Measurements from ENCODE around the gene ZBTB9.

The ZBTB9 gene

DNA sequence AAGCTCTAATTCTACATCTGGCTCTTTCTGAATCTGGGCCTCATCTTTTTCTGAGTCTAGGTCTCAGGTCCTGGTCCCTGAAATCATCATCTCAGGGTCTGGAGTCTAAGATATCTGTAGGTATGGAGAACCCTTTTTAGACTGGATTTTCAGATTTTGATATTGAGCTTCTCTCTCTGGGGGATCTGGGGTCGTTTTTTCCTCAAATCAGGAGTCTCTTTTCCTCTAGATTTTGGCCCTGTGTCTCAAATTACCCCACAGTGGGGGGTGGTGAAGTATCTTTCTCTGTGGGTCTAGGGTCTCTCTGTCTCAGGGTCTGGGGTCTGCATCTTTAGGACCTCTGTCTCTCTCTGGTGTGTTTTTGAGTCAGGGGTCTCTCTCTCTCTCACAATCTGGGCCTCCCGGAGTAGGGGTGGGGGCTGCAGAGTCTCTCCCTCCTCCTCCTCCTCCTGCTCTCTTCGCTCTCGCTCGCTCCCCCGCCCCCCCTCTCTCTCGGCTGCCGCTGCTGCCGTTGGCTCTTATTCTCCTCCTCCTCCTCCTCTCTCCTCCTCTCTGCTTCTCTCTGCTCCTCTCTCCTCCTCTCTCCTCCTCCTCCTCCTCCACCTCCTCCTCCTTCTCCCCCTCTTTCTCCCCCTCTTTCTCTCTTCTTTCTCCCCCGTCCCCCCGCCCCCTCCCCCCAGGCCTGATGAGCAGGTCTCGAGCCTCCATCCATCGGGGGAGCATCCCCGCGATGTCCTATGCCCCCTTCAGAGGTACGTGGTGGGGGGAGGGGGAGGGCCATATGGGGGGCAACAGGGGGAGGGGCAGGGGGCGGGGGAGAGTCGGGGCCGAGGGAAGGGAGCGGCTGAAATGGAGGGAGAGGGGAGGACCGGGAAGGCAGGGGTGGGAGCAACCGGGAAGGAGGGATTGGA, 34.5 kb upstream of the ZBTB9 start, which contains the start of gene SYNGAP1:
Gene SYNGAP1 (plus strand): TSS at position 486 of the 911 bp plus-strand sequence. CDS start 200 bp downstream, at position 686.
- no peak for DNase-seq (ENCODE audit: low read depth in 2 of 2)

DNA sequence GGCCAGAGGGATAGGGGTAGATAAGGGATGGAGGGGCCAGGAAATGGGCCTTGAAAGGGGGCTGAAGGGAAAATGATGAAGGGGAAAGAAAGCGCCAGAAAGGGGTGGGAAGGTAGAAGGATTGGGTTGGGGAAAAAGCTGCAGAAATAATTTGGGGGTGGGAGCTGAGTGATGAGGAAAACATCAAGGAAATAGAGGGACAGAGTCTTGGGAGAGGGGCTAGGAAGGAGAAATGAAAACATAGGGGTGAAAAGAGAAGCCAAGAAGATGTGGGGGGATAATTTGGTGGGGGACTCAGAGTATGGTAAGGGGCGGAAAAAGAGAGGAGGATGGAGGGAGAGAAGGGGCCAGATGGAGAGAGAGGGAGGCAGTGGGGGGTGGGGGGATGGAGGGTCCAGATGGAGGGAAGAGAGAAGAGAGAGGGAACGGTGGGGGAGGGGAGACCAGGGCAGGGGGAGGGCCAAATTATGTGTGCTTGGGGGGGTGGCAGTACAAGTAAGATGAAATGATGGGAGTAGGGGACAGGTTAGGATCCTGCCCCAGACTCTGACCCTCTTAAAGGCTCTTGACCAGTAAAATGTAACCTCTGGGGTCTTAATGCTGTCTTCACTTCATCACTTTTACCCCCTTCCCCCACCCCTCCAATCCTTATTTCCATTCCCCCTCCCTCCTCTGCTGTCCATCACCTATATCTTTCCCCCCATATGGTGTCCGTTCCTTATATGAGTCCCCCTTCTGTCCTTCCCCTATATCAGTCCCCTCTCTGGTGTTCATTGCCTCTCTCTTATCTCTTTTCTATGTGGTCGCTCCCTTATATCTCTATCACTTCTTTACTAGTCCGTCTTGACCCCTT, 33.7 kb upstream of the ZBTB9 start:
- no peak for DNase-seq (ENCODE audit: low read depth in 2 of 2)

DNA sequence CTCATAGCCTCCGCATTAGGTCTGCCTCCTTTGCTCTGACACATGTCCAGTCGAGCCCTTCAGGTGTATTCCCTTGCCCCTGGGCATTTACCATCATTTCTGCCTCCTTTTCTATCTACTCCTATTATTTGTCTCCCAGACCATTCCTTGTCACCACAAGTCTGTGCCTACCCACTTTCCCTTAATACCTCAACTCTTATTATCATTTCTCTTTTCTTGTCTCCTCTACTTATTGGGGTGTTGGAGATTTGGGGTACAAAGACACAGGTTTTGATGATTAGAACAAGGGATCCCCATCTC, 33.1 kb upstream of the ZBTB9 start:
- no peak for DNase-seq (ENCODE audit: low read depth in 2 of 2)

DNA sequence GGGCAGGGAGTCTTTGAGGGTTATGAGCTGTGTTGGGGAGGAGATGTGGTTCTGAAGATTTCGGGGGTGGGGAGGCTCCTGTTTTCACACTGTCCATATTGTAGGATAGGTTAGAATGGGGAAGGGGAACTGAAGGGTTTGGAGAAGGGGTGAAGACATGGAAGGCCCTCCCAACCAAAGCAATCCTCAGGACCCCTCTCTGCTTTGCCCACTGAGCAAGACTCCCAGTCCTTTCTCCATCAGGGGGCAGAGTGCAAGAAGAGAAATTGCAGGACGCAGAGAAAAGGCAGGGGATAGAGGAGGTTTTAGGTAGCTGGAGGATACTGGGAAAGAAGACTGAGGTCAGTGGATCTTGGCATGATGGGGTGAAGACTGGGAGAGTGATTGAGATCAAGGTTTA, 30.6 kb upstream of the ZBTB9 start:
- DNase-seq (ENCODE audit: low read depth in 2 of 2) = no peak

DNA sequence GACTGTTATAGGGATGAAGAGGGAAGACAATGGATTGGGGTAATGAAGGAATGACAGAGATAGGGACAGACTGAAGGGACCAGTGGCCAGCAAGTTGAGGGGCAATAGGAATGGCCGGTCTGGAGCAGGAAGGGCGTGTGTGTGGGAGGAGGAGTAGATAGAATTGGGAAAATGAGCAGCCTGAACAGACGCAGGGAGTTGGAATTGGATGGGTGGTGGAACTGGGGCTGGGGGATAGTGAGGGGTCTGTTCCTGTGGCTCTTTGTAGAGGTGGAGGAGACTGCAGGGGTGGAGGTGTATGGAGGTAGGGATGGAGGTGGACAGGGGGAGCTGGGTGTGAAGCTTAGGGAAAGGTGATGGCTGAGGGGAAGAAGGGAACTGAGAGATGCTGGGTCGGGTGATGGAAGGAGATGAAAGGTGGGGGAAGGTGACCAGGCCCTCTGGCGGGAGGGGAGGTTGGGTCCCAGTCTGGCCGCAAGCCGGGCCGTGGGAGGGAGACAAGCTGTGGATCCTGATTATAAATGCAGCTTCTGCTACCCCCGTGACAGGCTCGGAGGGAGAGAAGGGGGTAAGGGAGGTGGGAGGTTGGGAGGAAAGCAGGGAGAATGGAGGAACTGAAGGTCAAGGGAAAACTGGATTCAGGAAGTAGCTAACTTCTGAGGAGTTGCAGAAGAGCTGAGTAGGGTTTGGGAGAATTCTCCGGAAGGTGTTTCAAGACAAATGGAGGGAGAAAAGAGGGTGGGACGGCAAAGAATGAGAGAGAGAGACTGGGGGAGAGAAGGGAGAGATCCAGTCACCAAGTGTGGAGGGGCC, 29.3 kb upstream of the ZBTB9 start:
- DNase-seq (ENCODE audit: low read depth in 2 of 2) = no peak

DNA sequence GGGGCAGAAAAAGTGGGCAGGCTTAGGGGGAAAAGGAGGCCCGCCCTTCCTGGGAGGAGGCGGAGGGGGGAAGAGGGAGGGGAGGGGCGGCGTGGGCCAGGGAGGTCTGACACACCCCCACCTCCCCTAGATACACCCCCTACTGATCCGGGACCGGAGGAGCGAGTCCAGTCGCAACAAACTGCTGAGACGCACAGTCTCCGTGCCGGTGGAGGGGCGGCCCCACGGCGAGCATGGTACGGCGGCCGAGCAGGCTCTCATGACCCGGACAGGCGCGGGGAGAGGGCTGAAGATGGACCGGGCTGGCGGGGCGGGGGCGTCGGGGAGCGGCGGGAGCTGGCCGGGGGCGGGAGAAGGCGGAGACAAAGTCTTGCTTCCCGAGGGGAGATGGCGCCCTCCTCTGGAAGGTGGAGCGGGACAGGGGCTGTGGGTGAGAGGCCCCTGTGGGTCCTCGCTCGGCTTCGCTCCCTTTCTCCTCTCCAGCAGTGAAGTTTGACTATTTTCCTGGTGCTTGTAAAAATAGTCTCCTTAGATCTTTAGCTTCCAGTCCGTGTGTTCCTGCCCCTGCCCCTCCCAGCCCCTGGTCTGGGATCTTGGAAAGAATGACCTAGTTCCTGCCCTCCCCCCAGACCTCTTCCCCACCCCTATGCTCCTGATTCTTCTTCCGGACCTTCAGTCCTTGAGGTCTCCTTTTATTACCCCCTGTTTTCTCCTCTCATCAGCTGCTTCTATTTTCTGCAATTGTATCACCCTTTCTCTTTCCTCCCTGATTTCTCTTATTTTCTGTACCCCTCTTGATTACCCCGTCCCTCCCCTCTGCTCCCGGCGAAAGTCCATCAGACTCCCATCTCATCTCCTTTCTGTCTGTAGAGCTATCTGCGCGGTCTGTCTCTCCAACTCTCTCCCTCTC, 28.5 kb upstream of the ZBTB9 start:
- DNase-seq (ENCODE audit: low read depth in 2 of 2) = peak; percentile 57 to 64

DNA sequence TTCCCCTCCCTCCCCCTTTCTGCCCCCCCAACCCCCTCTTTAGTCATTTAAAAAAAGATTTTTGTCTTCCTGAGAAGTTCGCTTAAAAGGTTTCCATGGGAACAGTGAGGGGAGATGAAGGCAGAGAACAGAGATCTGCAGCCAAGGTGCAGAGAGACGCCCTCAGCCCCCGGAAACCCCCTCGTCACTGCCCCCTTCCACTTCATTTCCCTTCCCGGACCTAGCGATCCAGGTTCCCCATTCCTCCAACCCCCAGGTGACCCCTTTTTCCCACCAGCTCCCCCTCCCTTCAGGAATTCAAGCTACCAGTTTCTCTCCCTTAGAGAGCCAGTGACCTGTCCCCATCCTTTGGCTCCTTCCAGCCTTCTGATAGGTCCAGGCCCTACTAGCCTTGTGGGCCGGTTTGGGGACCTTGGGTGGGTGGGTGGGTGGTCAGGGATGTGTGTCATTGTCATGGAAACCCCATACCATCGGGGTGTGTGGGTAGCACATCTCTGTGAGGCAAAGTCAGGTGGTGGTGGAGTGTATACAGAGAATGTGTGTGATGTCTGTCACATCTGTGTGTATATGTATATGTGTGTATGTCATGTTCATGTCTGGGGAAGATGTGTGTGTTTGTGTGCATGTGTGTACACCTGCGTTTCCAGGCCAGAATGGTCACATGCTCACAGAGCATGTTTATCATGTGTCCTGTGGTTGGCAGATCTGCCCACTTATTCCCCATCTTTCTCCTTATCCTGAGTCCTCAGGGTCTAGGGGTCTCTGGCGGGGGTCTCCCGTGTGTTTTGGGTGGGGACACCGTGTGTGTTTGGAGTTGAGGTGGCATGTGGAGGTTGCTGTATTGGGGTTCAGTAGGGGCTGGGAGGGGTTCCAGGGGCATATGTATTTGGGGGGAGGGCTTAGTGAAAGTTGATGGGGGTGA, 27.5 kb upstream of the ZBTB9 start:
- no peak for DNase-seq (ENCODE audit: low read depth in 2 of 2)

DNA sequence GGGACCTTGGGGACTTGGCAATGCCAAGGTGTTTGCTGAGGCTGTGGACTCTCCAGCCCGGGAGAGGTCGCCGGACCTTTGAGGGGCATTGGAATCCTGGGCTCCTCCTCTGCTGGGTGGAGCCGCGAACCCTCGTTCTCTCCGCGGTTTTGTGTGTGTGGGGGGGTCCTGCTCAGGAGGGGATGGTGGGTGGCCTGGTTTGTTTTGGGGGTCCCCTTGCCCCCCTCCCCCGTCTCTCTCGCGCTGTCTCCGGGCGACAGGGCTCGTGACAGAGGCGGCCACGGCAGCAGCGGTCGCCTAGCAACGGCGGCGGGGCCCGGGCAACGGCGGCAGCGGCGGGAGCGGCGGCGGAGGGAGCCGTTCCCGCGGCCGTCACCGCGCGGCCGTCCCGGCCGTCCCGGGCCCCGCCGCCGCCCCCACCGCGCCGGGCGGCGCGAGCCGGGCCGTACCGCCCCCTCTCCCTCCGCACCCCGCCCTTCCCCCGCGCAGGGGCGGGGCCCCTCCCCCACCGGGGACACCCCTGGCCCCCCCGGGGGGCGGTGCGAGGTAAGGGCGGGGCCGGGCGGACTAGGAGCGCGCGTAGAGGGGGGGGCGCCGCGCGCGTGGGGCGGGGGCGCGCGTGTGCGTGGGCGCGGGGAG, 26.7 kb upstream of the ZBTB9 start:
- no peak for DNase-seq (ENCODE audit: low read depth in 2 of 2)

DNA sequence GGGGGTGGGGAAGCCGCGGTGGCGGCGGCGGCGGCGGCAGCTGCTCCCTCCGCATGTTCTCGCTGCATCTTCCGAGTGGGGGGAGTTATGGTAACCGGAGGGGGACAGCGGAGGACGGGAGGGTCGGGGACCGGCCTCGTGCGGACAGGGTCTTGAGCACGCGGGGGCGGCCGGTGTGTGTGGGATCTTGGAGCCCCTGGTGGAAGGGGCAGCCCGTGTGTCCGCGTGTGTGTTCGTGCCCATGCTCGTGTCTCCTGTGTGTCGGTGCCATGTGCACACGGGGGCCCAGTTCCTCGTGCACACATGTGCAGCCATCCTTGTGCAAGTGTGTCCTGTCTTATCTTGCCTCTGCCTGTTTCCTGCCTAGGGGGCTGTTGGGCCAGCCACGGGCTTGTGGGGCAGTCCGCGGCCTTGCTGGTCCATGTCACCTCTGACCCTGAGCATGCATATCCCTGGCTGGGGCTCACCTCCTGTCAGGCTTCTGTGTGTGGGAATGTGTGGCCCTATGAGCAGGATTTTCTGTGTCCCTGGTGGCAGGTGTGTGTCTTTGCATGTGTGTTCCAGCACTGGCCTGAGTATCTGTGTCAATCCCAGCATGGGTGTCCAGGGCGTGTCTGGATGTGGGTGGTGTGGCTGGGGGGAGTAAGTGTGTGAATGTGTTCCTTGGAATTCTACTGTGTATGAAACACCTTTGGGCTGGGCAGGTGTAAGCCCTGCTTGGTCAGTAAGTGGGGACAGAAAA, 26.0 kb upstream of the ZBTB9 start:
- DNase-seq (ENCODE audit: low read depth in 2 of 2) = no peak

DNA sequence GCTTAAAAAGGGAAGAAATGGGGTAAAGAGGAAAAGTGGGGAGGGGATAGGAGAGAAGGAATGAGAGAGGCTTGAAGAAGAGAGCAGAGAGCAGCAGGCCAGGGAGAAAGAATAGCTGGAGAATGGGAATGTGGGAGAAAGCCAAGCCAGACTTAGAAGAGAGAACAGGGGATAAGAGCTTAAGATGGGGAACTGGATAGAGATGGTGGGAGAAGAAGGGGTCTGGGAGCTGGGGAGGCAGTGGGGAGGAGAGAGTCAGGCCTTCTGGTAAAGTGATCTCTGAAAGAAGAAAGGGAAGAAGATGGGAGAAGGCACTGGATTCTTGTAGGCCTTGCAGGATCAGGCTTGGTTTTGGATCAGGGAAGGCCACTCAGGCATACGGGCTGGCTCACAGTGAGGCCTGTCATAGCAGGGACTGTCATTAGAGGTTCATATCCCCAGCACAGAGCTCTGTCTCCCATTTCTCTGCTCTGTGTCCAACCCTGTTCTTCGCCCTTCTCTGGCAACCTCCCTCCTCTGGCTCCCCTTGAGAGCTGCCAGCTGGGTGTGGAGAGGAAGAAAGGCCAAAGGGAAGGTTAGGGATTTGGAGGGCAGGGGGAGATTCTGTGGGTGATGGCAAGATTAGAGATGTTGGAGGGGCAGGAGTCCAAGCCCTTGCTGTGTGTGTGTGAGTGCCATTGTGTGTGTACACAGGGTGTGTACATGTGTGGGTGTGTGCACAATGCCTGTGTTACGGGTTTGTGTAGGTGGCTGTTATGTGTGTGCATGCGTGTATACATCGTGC, 25.2 kb upstream of the ZBTB9 start:
- no peak for DNase-seq (ENCODE audit: low read depth in 2 of 2)

DNA sequence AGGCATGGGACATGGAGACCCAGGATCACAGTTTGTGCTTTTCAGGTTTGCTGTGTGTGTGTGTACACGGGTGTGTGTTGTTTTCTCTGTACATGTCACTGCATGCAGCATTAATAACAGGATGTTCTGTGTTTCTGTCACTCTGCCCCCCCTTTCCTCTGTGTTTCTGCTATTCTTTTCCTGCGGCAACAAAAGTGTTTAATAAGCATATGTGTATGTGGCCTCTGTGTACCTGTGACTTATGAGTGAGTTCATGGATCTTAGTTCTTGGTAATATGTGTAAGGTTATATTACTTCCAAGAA, 24.7 kb upstream of the ZBTB9 start:
- no peak for DNase-seq (ENCODE audit: low read depth in 2 of 2)

DNA sequence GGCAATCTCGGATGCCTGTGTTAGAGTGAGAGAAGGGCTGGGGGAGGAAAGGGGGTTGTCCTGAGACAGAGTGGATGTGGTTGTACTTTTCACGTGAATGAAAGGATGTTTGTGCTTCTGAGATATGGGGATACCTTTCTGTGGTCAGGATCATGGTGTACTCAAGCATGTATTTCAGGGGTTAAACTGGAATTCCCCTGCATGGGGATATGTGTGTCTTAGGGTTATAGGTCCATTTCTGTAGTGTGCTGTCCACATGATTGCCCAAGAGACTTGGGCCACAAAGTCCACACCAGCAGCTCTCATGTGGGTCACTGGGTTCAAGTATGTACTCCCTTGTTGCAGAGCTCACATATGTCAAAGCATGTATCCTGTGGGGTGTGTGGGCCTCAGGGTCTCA, 24.0 kb upstream of the ZBTB9 start:
- DNase-seq (ENCODE audit: low read depth in 2 of 2) = no peak

DNA sequence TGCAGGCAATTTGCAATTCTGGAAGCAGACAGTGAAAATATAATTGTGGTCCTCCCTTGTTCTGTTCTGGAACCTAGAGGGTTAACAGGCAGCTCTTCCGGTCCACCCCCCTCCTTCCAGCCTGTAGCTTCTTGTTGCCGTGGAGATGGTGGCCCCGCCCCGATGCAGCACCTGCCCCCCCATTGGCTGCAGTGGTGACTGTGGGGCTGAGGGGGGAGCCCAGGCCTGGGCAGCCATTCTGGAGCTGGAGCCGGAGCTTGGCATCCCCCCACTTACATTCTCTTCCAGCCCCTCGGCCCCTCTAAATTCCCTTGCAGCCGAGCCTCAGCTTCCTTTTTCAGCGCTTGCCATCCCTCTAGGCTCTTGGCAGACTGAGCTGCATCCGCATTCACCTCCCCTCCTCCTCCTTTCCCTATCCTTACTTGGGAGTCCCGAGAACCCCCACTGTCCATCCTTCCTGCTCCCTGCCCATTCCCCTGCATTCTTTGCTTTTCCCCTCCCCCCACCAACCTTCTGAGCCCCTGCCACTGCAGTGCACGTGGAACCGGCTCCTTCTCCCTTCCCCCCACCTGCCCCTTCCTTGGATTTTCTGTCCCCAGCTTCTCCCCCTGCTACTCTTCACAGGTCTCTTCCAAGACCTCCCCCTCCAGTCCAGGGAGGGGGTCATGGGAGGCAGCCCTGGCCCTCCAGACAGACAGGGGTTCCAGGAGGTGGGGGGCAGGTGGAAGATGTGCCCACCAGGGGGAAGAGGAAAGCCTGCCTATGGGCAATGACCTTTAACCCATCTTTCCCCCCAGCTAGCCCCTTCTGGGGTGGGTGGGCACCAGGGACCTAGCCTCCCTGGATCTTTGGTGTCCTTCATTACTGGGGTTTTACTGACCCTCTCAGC, 23.1 kb upstream of the ZBTB9 start:
- peak; percentile 55 to 58 for DNase-seq (ENCODE audit: low read depth in 2 of 2)

DNA sequence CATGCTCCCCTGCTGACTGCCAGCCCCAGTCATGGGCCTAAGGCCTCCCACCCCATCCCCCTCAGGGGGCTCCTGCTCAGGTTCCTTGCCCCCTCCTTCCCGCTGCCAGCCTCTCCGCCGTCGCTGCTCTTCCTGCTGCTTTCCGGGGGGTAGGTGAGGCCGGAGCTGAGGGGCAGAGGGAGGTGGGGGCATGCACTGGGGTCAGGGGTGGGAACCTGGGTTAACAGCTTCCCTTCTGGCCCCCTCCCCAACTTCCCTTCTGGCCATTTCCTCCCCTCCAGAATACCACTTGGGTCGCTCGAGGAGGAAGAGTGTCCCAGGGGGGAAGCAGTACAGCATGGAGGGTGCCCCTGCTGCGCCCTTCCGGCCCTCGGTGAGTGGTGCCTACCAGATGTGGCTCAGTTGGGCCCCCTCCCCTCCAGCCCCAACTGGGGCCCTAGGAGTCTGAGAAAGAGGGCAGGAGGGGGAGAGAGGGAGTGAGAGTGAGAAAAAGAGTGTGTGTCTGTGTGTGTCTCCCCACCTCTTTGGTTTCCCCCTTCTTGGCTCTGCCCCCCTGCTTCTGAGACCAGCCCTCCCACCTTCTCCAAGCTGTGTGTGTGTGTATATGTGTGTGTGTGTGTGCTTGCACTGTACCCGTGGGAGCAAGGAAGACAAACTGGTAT, 22.4 kb upstream of the ZBTB9 start:
- DNase-seq (ENCODE audit: low read depth in 2 of 2) = no peak

DNA sequence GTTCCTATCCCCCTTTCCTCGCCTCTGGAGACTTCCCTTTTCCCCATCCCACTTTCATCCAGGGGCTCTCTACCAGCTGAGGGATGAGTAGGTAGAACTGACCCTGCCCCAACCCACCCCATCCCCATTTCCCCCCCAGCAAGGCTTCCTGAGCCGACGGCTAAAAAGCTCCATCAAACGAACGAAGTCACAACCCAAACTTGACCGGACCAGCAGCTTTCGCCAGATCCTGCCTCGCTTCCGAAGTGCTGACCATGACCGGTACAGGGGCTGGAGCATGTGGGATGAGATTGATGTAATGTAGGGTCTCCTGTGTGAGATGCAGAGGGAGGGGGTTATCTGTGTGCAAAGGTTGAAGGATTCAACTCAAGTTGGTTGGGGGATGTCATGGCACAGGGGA, 21.8 kb upstream of the ZBTB9 start:
- DNase-seq (ENCODE audit: low read depth in 2 of 2) = no peak

DNA sequence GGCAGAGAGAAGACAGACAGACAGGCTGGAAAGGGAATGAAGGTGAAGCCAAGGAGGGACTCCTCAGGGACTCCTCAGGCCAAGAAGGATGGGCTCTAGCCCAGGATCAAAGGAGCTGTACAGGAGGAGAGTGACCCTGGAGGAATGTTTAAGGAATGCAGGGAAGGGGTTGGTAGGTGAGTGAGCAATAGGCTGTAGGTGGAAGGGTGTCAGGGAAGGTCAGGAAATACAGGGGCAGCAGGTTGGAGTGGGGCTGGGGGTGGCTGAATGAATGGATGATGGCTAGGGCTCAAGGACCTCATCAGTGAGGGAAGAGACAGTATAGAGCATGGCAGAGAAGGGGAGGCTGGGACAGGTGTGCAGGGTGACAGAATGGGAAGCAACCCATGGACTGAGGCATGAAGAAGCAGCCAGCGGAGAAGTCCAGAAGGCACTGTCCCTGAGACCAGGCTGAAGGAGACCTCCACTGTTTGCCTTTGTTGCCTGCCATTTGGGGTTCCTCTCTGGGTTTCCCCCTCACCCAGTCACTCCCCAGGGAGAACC, 21.3 kb upstream of the ZBTB9 start:
- no peak for DNase-seq (ENCODE audit: low read depth in 2 of 2)

Data from stimulated activated CD4-positive, alpha-beta T cell treated with anti-CD3 and anti-CD28 coated beads, Interleukin-1b, Interleukin-23, amount 100 ng/mL, for 1 hour (primary cell).